HepG2 (cell line): Measurements from ENCODE around the gene RHBDL1. TPM values are rescaled to one million over a fixed set of nuclear protein-coding genes. Genes with fewer than 3 reads are reported as not detected.
A peak's percentile ranks its signal among the peaks of the same experiment; 100 is the strongest.

Source experiments
- CBX1 ChIP-seq: IDR thresholded peaks from one replicate; pipeline ENCODE4 v1.6.1; 2016; ENCODE audit warnings: antibody characterized with exemption, low read depth
- CC2D1A ChIP-seq: sonication (generic); formaldehyde crosslinking; IDR thresholded peaks from 2 replicates; pipeline ENCODE4 v1.8.1; 2023; ENCODE audit warnings: mild to moderate bottlenecking, missing genetic modification reagents
- FOSL2 ChIP-seq: sonication (generic); formaldehyde crosslinking; IDR thresholded peaks from 2 replicates; pipeline ENCODE4 v1.4.0; 2020; ENCODE audit warnings: missing genetic modification reagents
- HBP1 ChIP-seq: IDR thresholded peaks from 2 replicates; pipeline ENCODE4 v1.6.1; 2016; ENCODE audit warnings: low read depth, control low read depth
- HES4 ChIP-seq: sonication (generic); formaldehyde crosslinking; IDR thresholded peaks from 2 replicates; pipeline ENCODE4 v1.9.0; 2021; ENCODE audit warnings: mild to moderate bottlenecking, missing genetic modification reagents, borderline replicate concordance
- HNF1A ChIP-seq, 2 experiments: sonication (generic) in 1 of 2; formaldehyde crosslinking in 1 of 2; IDR thresholded peaks; 2 replicates each; pipeline versions ENCODE4 v1.4.0 to v1.6.1; 2016 to 2020; ENCODE audit warnings: borderline replicate concordance in 1 of 2, low read depth in 1 of 2, mild to moderate bottlenecking in 1 of 2, missing genetic modification reagents in 1 of 2
- HNRNPH1 ChIP-seq: fragments of 200-400 bp; formaldehyde crosslinking; optimal IDR thresholded peaks from 2 replicates; pipeline ENCODE3; 2017; ENCODE audit warnings: mild to moderate bottlenecking, low read depth, low read length
- NR3C1 ChIP-seq: sonication (generic); formaldehyde crosslinking; IDR thresholded peaks from 2 replicates; pipeline ENCODE4 v1.4.0; 2020; ENCODE audit warnings: missing genetic modification reagents
- PLRG1 ChIP-seq: fragments of 450-650 bp; conservative IDR thresholded peaks from 2 replicates; pipeline ENCODE4 v1.6.1; 2016
- REPIN1 ChIP-seq: sonication (generic); formaldehyde crosslinking; IDR thresholded peaks from 2 replicates; pipeline ENCODE4 v1.8.0; 2022; ENCODE audit warnings: missing genetic modification reagents, low read depth, mild to moderate bottlenecking, borderline replicate concordance
- SALL2 ChIP-seq: sonication (generic); formaldehyde crosslinking; IDR thresholded peaks from 2 replicates; pipeline ENCODE4 v1.8.1; 2023; ENCODE audit warnings: mild to moderate bottlenecking, missing genetic modification reagents, inconsistent platforms
- SMC3 ChIP-seq: IDR thresholded peaks from 2 replicates; pipeline ENCODE4 v1.6.1; 2011; ENCODE audit warnings: low read length, improper control_type of control experiment
- SP5 ChIP-seq: IDR thresholded peaks from 2 replicates; pipeline ENCODE4 v1.6.1; 2016; ENCODE audit warnings: low read depth, borderline replicate concordance
- TEF ChIP-seq: sonication (generic); formaldehyde crosslinking; IDR thresholded peaks from 2 replicates; pipeline ENCODE4 v1.5.0; 2020; ENCODE audit warnings: missing genetic modification reagents
- THAP11 ChIP-seq: IDR thresholded peaks from 2 replicates; pipeline ENCODE4 v1.6.1; 2016; ENCODE audit warnings: missing biosample characterization, missing genetic modification reagents
- ZBTB3 ChIP-seq: sonication (generic); formaldehyde crosslinking; IDR thresholded peaks from 2 replicates; pipeline ENCODE4 v1.4.0; 2020; ENCODE audit warnings: low read depth, mild to moderate bottlenecking, moderate library complexity, missing genetic modification reagents, borderline replicate concordance
- ZBTB42 ChIP-seq: sonication (generic); formaldehyde crosslinking; IDR thresholded peaks from 2 replicates; pipeline ENCODE4 v1.5.0; 2020; ENCODE audit warnings: mild to moderate bottlenecking, missing genetic modification reagents
- ZFAT ChIP-seq: sonication (generic); formaldehyde crosslinking; conservative IDR thresholded peaks from 2 replicates; pipeline ENCODE4 v1.8.1; 2023; ENCODE audit warnings: missing genetic modification reagents, inconsistent platforms
- ZFP1 ChIP-seq: IDR thresholded peaks from 2 replicates; pipeline ENCODE4 v1.6.1; 2016
- ZNF367 ChIP-seq: sonication (generic); formaldehyde crosslinking; IDR thresholded peaks from 2 replicates; pipeline ENCODE4 v1.4.0; 2020; ENCODE audit warnings: missing genetic modification reagents, borderline replicate concordance
- ZNF766 ChIP-seq: sonication (generic); formaldehyde crosslinking; IDR thresholded peaks from 2 replicates; pipeline ENCODE4 v1.5.0; 2020; ENCODE audit warnings: missing genetic modification reagents, borderline replicate concordance
- ZNF775 ChIP-seq: sonication (generic); formaldehyde crosslinking; IDR thresholded peaks from 2 replicates; pipeline ENCODE4 v1.4.0; 2020; ENCODE audit warnings: missing genetic modification reagents, mild to moderate bottlenecking, moderate library complexity, borderline replicate concordance
- ZSCAN5A ChIP-seq: sonication (generic); formaldehyde crosslinking; IDR thresholded peaks from 2 replicates; pipeline ENCODE4 v1.8.0; 2022; ENCODE audit warnings: mild to moderate bottlenecking, missing genetic modification reagents, borderline replicate concordance
- polyA plus RNA-seq, 8 experiments: library from polyadenylated mRNA; depleted of rRNA in 3 of 8; stranded (reverse) in 7 of 8; unstranded in 1 of 8; fragments of >200 nt; fragmentation: Illumina TruSeq in 4 of 8; extraction: Trizol in 4 of 8; gene quantifications; 2 replicates each; pipeline versions ENCODE4 v1.2.1 to v1.2.3, GENCODE V29; 2011 to 2016; ENCODE audit warnings: low read depth in 4 of 8, missing spikeins in 1 of 8, mixed read lengths in 1 of 8; ENCODE audit not compliant: insufficient read depth in 1 of 8
- total RNA-seq, 5 experiments: library from RNA; depleted of rRNA; stranded (reverse); fragments of >200 nt; fragmentation: Illumina TruSeq; extraction: Trizol; gene quantifications; 2 replicates each; pipeline ENCODE4 v1.2.3, GENCODE V29; 2016; ENCODE audit warnings: low read depth in 1 of 5

The RHBDL1 gene
- total and polyA plus RNA-seq, 2 of the 13 experiments (the other 11 are each of a cell fraction or from before 2014, with no cell fraction given), result 1.8 to 3.8 TPM

GRCh38 chr16:695355-696089 is 20.1 kb downstream of the RHBDL1 start (continued):
- TF ChIP-seq ZSCAN5A (CRISPR knock-in tag), result no peak
- no peak for TF ChIP-seq HBP1 (CRISPR knock-in tag)
- no peak for TF ChIP-seq ZNF766 (CRISPR knock-in tag)
- no peak for TF ChIP-seq HNRNPH1
- peak; percentile 19; the same call in 1 of the 2 replicates for TF ChIP-seq SP5 (CRISPR knock-in tag)
- peak; percentile 20; the same call in 1 of the 2 replicates for TF ChIP-seq THAP11 (CRISPR knock-in tag)
- no peak for TF ChIP-seq HNF1A (IDR thresholded peaks at IDR 0.05; ENCODE audit: low read depth)
- TF ChIP-seq HNF1A (CRISPR knock-in tag; IDR thresholded peaks at IDR 0.05; ENCODE audit: borderline replicate concordance), result no peak
- TF ChIP-seq ZNF367 (CRISPR knock-in tag), result no peak; the same call in 1 of the 2 replicates
- no peak for TF ChIP-seq CBX1
- TF ChIP-seq HES4 (CRISPR knock-in tag), result peak; percentile 85; the same call in 1 of the 2 replicates
- TF ChIP-seq SMC3, result no peak
- TF ChIP-seq REPIN1, result no peak
- TF ChIP-seq ZFAT (CRISPR knock-in tag), result no peak
- TF ChIP-seq ZBTB3 (CRISPR knock-in tag), result no peak
- no peak for TF ChIP-seq TEF (CRISPR knock-in tag)
- no peak for TF ChIP-seq PLRG1
- 0 out of 2 replicates have a peak, but pooled peaks have one; percentile 7 for TF ChIP-seq NR3C1 (CRISPR knock-in tag)
- no peak for TF ChIP-seq CC2D1A
- TF ChIP-seq ZNF775 (CRISPR knock-in tag), result no peak
- TF ChIP-seq ZBTB42 (CRISPR knock-in tag), result no peak
- TF ChIP-seq SALL2 (CRISPR knock-in tag), result no peak
- no peak for TF ChIP-seq ZFP1 (CRISPR knock-in tag)
- no peak for TF ChIP-seq FOSL2 (CRISPR knock-in tag)
